NCI-H524 treated with DMSO at 0.1 percent for 48 hours (cell line): ENCODE data around the gene RUNX2.

Experiments
- DNase-seq: peaks from one replicate; lab custom pipeline; 2025; lab: John Stamatoyannopoulos, UW

RUNX2 gene

GRCh38 chr6:45521226-45521625 is 193.1 kb downstream of the RUNX2 start:
- no peak for DNase-seq

- DNase-seq, result no peak
Measured at GRCh38 chr6:45522486-45522885, 194.4 kb downstream of the RUNX2 start.

- DNase-seq, result no peak
Measured at GRCh38 chr6:45527210-45527609, 199.1 kb downstream of the RUNX2 start.

DNA sequence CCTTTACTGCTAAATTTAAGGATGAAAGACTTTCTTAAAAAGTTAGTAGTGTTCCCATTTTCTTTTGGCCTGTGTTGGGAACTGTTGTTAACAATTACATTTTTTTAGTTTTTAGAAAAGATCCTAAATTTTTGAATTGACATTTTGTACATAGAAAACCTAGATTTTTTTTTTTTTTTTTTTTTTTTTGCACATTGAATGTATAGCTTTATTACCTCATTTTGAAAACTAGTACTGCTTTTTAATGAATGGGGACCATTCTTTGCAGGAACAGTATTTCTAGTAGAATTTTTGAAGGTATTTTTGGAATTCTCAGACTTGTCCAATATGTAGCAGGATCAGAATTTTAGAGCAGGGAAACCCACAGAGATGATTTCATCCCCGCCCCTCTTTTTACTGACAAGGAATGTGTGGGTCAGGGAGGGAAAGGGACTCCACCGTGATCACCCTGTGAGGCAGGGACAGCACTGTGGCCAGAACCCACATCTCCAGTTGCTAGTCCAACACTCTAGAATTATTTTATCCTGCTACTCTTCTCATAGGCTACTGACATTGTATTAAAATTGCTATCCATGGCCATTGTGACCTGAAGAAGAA is 204.0 kb downstream of the RUNX2 start:
- no peak for DNase-seq

GRCh38 chr6:45532721-45533210 is 204.6 kb downstream of the RUNX2 start:
- no peak for DNase-seq

DNA sequence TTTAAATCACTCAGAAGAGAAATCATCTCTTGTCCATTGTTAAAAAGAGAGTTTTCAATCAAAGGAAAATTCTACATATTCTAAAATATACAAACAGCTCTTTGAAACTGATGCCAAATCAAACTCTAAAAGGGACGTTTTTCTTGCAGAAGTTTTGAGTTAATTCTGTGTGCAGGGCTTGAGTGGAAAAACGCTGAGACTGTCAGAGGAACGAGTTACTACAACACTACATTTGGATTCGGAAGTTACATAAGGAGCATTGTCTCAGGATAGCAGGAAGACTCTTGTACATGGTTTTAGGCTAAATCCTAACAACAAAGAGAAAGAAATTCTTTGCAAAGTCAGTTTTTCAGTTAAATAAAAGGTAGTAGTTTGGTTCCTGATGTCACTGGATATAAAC is 205.3 kb downstream of the RUNX2 start:
- no peak for DNase-seq

GRCh38 chr6:45535933-45536332 is 207.8 kb downstream of the RUNX2 start:
- no peak for DNase-seq

DNA sequence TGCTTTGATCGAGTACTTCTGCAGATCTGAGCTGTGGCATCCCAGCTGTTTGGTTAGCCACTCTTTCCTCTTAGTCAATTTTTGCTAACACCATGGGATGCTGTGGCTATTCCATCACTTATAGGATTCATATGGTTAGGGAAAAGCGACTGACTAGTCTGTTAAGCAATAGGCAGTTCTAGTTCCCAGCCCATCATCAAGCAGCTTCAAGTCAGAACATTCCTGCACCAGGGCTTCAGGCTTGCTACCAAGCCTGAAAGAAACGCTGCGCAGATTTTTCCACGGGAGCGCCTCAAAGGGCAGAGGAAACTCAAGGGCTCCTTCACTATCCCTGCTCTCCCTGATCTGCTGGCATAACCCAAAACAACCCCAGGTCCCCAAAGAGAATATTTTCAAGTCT is 209.4 kb downstream of the RUNX2 start:
- DNase-seq, result no peak

- DNase-seq, result no peak
Measured at GRCh38 chr6:45538641-45539547, 210.8 kb downstream of the RUNX2 start.

DNA sequence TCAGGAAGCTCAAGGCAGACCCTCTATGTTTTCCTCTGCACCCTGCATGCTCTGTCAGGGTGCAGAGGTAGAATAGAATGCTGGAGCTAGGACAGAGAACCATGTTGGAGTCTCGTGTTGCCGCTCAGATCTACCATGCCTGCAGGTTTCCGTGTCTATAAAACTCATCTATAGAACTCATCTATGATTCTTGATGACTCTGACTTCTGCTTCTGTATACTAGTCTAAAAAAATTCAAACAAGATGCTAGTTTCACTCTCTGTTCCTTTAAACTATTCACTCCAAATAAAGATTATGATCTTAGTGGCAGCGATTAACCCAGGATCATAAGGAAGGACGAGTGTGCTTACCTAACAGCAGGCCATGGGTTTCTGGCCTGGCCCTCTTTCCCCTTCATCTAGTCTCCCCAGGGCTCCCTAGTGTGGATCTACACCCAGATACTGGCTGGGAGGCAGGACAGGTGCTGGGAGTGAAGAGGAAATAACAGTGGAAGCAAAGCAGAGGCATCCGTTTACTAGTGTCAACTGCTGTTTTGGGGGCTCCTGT is 212.3 kb downstream of the RUNX2 start:
- no peak for DNase-seq

DNA sequence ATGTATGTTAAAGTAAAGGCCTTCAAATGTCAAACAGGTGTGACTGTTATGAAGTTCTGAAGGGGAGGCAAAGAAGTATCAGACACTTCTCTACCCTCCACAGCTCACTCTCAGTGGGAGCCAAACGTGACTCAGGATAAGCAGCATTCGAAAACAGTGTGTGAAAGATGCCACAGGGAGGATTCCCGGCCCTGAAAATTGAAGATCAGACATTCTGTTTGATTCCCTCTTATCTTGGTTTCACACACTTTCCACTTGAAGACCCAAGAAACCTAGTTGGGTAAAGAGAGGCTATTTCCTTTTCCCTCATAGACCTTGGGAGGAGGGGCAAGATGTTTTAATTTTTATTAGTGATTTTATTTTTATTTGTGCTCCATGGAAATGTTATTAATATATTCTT is 213.8 kb downstream of the RUNX2 start:
- DNase-seq, result no peak

- no peak for DNase-seq
Measured at GRCh38 chr6:45543298-45544235, 215.4 kb downstream of the RUNX2 start.

- no peak for DNase-seq
Measured at GRCh38 chr6:45545416-45545815, 217.3 kb downstream of the RUNX2 start.

GRCh38 chr6:45548657-45549515 is 220.8 kb downstream of the RUNX2 start:
- no peak for DNase-seq

DNA sequence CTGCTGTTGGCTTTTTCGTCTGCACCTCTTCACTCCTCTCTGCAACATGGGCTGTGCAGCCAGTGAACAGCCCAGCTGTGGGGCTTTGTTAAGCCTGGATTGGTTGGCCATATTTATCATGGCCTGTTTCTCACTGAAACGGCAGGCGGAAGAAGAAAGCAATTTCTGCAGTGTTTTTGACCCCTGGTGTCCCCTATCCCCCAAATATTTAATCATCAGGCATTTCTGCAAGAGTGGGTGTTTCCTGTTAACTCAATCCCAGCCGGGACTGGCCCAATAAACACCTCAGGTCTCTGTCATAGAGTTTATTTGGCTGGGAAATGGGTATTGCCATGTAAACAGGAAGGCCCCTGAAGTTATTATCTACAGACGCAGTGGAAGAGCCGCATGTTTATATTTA is 224.4 kb downstream of the RUNX2 start:
- no peak for DNase-seq

GRCh38 chr6:45553730-45554344 is 225.7 kb downstream of the RUNX2 start:
- no peak for DNase-seq

DNA sequence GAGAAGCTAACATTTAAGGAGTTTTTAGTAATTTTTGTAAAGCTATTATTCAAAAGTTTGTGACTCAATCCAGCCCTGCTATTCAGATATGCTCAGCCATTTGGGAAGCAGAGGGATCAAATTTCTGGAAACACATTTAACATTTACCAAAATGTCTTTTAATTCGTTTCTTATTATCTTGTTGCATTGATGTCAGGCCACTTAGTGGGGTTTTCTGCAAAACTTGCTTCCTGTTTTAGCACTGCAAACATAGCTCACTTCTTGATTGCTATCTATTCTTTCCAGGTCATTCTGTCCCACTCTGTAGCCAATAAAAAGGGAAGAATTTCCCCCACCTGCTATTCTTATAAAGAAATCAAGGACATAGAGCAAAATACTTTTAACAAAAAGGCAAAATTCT is 226.5 kb downstream of the RUNX2 start:
- DNase-seq, result no peak

- DNase-seq, result no peak
Measured at GRCh38 chr6:45555981-45556771, 228.0 kb downstream of the RUNX2 start.

- DNase-seq, result no peak
Measured at GRCh38 chr6:45556828-45557227, 228.7 kb downstream of the RUNX2 start.

- no peak for DNase-seq
Measured at GRCh38 chr6:45557454-45557853, 229.3 kb downstream of the RUNX2 start.
